Islet precursor cell (in vitro differentiated cells): Measurements from ENCODE around the gene JAKMIP1.

Source experiments
- DNase-seq: peaks from one replicate; pipeline ENCODE4 v3.0.0-alpha.2; 2018

The JAKMIP1 gene

DNA sequence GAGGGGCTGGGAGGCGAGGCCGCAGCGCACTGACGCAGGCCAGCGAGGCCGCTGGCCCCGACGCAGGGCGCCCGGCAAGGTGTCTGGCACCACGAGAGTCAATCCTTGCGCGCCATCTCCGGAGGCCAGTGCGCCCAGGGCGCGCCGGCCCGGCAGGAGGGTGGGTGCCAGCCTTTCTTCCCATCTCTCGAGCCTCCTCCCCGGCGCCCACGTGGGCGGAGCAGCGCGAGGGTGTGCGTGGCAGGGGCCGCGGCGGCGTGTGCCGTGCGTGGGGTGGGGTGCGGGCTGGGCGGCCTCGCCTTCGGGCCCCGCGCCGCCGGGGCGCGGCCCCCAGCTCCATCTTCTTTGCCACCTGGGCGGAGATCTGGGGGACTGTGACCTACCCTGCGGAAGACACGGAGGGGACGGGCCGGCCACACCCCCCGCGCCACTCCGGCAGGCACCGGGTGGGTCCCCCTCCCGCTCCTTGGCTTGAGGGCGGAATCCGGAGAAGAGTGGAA, 877 bp downstream of the JAKMIP1 start:
- DNase-seq: no peak

DNA sequence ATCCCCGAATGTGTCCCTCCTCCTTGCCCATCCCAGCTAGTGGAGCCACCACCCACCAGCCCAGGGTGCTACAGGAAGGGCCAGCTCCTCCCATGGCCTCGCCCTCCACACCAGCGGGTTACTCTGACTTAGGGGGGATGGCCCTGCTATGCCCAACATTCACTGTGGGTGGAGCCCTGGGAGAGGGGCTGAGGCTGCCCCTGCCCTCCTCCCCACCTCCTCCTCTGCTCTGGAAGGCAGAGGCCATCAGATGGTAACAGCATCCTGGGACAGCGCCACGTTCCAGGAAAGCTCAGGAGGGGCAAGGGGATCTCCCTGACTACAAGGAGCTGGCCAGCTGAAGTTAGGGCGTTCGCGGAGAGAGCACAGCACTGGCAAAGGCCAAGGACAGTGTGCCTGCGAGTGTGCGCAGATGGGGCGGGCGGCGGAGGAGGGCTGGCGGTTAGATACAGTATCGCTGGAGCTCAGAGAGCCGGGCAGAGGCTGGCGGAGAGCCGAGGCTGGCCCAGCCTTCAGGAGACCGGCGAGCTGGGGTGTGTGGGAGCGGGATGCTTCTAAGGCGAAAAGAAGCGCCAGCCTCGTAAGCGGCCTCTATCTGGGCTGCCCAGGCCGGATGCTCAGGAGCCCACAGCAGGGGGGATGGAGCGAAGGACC, 1.5 kb downstream of the JAKMIP1 start:
- peak; percentile 69 for DNase-seq

DNA sequence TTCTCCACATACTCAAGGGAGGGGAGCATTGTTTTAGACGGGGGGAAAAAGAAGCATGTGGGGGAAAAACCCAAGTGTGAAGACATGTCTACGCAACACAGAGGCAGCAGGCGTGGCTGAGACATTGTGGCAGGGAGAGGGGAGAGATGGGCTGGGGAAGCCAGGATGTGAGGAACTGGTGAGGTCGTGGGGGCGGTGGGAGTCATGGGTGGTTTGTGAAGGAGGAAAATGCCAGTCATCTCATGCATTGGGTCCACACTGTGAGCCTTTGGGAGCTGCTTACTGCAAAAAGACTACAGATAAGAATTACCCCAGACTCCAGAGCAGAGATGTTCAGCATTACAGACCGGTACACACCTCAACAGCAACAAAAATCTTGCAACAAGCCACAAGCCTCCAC, 2.1 kb downstream of the JAKMIP1 start:
- no peak for DNase-seq

DNA sequence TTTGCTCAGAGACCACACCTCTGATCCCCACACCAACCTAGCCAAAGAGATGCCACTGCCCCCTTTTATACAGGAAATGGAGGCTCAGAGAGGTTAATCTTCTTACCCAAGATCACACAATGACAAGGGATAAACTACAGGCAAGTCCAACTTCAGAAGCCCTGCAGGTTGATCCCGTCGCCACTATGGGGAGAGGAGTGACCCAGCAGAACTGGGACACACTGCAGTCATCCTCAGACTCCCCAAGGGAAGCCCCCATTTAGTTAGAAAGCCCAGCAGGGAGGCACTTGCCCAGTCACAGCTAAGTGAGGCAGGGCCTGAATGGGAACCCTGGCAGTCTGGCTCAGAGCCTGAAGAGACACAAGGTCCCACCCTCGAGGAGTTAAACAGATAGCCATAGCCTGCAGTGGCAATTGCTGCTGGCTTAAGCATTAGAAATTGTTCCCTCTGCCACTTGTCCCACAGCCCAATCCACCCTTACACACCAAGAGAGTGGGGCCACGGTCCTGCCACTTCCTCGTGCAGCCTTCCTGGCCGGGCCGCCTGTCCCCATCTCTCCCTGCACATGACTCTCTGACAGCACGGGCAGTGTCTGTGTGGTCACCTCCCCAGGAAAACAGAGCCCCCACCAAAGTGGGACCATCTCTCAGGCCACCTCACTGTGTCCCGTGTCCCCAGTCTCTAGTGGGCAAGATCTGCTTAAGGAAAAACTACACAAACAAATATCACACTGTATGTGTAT, 2.7 kb downstream of the JAKMIP1 start:
- no peak for DNase-seq

DNA sequence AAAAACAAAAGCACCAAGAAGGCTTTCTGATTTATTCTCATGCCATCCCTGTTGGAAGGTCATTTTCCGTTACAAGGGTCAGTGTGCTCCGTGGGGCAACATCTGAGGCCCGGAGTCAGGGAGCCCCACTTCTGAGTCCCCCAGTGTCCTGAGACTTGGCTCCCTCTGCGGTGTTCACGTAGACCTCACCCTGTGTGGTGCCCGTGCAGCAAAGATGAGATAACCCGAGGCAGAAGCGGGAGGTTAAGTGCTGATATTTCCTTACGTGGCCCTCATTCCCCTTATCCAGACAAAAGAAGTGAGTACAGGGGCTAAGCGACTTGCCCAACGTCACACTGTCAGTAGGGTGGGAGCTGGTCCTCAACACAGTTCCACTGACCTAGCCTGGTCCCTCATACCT, 3.5 kb downstream of the JAKMIP1 start:
- no peak for DNase-seq

DNA sequence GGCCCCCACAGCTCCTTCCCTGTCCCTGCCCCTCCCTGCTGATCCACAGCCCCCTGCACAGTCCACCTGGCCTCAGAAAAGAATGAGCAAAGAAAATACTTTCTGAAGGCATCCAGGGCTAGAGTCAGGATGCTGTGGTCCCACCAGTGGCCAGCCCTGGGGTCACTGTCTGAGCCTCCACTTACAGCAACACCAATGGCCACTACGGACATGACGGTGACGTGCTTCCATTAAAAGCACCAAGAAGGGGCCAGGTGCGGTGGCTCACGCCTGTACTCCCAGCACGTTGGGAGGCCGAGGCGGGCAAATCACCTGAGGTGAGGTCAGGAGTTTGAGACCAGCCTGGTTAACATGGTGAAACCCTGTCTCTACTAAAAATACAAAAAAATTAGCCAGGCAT, 4.0 kb downstream of the JAKMIP1 start:
- DNase-seq: no peak

DNA sequence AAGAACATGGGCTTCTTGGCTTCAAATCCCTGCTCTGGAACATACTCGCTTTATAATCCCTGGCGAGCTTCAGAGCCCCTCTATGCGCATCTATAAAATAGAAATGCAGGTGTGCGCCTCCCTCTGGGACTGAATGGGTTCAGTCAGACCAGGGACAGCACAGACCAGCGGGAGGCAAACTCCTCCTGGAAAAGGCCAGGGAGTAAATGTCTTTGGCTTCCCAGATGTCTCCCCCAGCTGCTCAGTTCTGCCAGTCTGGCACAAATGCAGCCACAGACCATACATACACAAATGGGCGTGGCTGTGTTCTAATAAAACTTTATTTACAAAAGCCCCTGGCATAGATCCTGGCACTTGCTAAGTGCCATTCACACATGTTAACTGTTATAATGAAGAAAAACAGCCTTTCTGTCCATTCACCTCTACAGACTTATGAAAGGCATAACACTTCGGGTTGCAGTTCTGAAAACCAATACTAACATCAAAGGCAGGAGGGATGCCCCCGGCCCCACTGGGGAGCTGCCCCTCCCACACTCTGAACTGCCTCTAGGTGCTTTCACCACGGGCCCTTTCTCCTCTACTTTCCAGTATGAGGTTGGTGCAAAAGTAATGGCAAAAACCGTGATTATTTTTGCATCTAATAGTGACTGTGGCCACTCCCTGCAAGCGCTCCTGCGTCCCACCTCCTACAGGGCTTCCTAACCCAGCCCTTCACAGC, 4.6 kb downstream of the JAKMIP1 start:
- DNase-seq: no peak

DNA sequence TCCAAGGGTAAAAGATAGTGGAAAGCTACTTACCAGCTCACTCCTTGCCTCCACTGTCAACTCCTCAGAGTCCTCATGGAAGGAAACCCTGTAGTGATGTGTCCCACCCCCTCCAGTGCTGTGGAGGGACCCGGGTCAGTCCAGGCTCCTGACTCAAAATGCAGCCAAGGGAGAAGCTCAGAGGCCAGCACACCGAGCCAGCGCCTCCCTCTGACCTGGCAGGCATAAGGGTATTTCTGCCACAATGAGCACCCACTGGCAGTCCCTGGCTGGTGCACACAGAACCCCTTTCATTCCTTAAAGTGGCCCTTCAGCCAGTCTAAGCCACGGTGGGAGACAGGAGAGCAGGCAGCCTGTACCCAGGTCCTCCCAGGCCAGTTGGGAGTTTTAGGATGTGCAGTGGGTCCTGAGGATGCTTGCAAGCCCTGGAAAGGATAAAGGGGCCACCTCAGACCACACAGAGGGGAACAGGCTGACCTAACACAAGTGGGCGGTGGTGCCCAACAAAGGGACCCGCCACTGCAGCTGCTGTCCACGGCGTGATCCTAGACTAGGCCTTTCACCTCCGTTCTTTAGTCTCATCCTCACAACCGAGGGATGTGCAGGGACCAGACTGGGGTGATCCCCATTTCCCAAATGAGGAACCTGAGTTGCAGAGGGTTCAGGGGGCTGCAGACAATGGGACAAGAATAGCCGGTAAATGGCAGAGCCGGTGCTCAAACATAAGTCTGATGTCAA, 5.7 kb downstream of the JAKMIP1 start:
- DNase-seq: peak; percentile 45

DNA sequence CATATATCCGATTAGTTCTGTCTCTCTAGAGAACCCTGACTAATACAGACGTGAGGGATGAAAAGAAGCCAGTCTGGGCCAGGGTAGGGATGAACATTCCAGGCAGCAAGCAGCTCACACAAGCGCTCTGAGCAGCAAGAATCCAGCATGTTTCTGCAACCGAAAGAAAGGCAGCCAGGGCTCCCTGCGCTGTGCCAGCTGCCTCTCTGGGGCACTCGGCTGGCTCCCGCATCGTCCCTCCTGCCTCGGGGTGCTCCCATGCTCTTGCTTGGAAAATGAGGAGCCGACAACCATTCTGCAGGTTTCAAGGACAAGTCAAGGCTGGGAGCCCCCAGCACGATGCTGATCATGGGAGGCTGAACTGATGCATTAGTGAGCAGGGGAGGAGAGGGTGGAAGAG, 7.0 kb downstream of the JAKMIP1 start:
- peak; percentile 43 for DNase-seq

DNA sequence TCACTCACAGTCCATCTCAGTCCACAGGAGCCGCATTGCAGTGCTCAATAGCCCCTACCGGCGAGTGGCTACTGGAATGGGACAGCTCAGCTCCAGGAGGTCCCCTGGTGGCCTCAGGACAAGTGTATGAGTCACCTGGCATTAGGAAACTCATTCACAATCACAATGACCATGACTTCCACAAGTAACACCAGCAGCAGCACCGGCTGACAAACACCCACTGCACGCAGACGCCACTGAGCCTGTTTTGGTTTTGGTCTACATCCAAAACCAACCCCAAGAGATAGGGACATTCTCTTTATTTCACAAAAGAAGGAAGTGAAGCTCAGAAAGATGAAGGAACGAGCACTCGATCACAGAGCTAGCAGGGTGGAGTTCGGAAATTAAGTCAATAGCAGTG, 8.1 kb downstream of the JAKMIP1 start:
- no peak for DNase-seq

DNA sequence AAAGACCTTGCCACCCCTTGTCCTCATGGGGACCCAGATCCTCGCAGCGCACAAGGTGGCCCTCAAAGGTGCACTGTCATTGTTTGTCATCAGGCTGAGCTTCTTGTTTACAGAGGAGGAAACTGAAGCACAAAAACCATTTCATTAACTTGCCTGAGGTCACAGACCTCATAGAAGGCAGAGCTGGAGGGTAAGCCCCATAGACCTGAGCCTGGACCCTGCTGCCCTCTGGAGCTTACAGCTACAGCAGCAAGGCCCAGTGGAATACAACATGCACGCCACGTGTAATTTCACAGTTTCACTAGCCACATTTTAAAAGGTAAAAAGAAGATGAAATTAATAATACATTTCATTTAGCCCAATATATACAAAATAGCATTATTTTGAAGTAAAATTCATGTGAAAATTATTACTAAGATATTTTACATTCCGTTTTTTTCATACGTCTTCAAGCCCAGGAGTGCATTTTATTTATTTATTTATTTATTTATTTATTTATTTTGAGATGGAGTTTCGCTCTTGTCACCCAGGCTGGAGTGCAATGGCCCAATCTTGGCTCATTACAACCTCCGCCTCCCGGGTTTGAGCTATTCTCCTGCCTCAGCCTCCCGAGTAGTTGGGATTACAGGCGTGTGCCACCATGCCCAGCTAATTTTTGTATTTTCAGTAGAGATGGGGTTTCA, 8.8 kb downstream of the JAKMIP1 start:
- no peak for DNase-seq

DNA sequence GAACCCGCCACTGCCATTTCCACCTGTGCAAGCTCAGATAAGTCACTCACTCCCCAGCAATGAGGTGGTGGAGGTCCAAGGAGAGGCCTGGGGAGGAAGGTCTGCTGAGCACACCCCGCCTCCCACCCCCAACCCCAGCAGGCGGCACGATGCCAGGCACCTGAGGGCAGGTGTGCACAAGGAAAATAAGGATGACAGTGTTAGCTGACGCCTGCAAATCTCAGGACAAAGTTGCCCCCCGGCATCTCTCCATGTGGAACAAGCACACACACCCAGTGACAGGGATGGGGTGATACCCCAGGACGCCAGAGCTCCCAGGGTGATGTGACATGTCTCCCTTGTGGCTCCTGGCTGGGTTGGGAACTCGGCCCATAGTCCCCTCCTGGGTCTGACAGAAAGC, 9.9 kb downstream of the JAKMIP1 start:
- no peak for DNase-seq

DNA sequence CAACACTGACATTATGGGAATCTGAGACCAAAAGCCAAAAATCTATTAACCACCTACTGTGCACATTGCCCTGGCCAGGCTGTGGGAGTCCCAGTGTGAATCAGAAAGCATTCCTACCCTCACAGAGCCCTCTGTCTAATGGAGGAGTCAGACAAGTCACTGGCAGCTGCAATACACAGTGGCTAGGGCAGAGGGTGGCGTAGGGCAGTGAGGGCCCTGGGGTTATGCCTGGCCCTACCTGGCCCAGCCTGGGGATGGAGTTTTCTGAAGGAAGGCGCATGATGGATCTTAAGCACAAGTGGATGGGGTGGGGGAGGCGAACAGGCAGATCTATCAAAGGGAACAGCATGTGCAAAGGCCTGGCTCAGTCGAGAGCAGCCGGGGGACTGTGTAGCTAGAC, 10.8 kb downstream of the JAKMIP1 start:
- peak; percentile 70 for DNase-seq

DNA sequence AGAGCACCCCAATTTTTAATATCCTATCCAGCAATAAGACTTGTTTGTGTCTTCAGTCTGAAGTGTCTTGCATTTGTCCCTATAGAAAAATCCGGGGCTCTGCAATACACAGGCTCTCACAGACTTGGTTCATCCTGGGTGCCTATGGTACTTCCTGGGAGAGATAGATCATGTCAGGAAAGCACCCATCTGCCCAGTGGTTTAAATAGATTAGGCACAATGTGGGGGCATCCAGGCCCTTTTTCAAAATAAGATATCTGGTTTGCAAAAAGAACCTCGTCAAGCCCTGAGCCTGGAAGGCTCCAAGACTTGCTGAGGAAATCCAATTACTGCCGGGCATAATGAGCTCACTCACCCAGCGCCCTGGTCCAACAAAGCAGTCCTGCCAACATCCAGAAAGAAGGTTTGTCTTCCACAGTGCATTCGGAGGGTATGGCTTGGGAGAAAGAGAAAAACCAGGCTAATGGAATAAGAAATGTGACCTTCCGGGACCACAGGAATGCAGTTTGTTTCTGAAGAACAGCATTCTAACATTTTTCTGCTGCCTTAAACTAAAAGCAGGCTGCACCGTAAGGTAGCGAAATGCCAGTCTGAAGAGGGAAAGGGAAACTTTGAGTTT, 11.6 kb downstream of the JAKMIP1 start:
- DNase-seq: peak; percentile 84

DNA sequence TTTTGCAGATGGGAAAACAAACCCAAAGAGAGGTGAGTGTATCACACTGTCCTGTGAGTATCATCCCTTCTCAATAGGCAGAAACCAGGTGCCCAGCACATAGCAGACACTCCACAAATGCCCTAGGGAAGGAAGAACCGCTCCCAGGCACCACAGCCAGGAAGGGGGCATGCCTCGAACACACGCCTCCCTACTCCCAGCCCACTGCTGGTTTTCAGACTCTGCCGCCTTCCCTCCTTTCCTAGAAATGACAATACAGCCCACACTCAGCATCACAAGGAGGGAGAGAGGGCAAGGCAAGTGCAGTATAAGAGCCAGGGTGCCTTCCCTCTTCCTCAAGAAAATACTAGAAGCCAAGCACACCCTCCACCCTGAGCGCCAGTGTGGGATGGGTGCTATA, 16.2 kb downstream of the JAKMIP1 start:
- DNase-seq: no peak

DNA sequence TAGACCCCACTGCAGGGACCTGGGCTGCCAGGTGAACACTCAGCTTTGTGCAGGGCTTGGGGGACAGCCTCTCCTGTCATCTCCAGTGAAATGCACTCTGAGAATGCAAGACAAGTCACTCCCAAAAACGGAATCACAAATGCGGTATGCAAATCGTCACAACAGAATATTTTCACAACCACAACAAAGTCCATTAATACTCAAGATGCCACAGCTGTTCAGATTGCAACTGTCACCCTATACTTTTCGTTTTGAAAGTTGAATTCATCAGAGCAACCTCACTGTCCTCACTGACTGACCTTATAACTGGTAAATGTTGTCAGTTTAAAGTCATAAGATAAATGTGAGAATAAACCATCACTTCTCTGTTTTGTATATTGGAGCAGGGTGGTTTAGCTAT, 16.6 kb downstream of the JAKMIP1 start:
- DNase-seq: no peak

DNA sequence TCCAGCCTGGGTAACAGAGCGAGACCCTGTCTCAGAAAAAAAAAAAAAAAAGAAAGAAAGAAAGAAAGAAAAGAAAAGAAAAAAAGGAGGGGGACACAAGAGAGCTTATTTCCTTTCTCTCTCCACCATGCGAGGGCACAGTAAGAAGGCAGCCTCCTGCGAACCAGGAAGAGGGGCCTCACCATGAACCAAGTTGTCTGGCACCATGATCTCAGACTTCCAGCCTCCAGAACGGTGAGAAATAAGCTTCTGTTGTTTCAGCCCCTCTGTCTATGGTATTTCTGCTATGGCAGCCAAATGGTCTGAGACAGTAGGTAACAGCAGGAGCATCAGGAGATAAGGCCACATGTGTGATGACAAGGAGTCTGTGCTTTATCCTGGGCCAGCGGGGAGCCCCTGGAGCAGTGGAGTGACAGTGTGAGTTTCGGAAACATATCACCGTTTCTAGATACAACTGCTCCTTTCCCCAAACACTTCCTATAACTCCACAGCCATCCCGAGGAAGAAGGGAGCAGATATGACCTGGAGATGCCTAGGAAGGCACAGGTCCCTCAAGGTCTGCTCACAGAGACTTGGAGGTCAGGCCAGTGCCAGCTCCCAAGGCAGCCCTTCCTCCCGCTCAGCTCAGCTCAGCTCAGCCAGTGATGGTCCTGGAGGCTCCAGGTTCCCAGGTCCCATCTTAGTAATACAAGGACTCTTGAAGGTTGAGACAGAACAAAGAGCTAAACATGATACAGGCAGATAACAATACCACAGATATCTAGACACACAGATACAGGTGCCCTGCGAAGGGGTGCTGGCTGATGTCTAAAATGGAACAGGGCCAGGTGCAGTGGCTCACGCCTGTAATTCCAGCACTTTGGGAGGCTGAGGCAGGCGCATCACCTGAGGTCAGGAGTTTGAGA, 17.7 kb downstream of the JAKMIP1 start:
- no peak for DNase-seq

DNA sequence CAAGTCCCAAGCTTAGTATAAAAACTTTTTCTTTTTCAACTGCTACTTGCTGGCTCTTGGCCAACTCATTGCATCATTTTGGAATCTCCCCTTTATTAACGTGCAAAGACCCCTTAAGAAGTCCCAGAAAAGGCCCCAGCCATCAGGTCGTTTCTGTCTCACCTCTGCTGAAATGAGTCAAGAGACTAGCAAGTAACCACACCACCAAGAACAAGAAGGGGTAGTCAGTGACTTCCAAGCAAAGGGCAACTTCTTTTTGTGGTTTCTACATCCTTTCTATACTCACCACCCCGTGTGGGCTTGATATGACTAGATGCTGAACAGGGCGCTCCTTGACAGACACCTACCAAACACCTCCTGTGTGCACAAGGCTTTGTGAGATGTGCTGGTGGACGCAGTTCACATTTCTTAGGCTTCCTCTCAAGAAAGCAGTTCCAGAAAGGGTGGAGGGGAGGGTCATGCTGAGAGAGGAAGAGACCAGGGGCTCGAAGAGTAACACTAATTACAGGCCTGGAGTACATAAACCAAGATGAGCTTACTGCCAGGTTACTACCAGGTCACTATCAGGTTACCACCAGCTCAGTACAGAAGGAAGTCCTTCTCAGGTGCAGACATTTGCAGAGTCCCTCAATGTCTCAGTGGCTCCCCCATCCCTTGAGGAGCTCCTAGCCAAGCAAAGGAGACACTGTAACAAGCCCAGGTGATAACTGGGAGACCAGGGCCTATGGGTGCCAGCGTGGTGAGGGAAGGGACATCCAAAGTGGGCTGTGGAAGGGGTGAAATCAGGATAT, 19.3 kb downstream of the JAKMIP1 start:
- DNase-seq: no peak

DNA sequence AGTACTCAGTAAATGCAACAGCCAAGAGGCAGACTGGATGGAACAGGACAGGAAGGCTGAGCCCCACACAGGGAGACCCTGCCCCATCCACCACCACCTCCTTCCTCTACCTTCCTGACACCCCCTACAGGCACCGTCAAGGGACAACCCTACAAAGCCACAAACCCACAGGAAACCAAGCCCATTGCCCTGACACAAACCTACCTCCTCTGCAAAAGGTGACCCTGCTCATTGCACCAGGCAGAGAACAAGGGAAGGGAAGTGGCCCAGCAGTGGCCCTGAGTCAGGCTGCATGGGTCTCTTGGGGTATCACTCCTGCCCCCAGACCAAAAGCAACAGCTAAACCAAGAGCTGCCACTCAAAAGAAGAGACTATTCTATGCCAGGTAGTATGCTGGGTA, 21.0 kb downstream of the JAKMIP1 start:
- no peak for DNase-seq

DNA sequence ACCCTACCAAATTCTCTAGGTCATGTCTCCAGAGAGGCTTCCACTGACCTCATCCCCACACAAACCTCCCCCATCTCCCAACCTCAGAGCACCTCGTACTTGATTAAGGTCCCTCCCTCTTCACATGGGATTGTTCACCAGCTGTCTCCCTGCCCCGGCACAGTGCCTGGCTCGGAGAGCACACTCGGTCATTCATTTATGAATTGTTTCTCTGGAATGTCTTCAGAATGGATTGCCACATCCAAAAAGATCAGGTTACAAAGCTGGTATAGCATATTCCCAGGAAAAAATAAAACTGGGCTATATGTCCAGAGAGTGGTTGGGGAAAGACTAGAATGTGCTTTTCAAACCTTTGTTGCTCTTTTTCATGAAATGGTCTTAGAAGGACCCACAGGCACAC, 21.6 kb downstream of the JAKMIP1 start:
- no peak for DNase-seq
